AG04450 (cell line): ENCODE data around the gene RSRP1. TPM values are rescaled to one million over a fixed set of nuclear protein-coding genes. Genes with fewer than 3 reads are reported as not detected.

Experiments used
- CTCF ChIA-PET: fragments of 300-600, 350-600 bp; formaldehyde crosslinking; extraction: SDS; loops from one replicate; lab custom pipeline; 2022; ENCODE audit warnings: antibody characterized with exemption, inconsistent platforms; lab: Charles Lee
- POLR2A ChIA-PET: fragments of 350-600 bp; formaldehyde crosslinking; extraction: SDS; loops from one replicate; lab custom pipeline; 2021; ENCODE audit warnings: antibody characterized with exemption, inconsistent platforms; lab: Yijun Ruan, JAX
- DNase-seq: peaks from one replicate; pipeline ENCODE4 v3.0.0-alpha.2; 2011; ENCODE audit warnings: low read depth, low spot score
- H3K27ac ChIP-seq: one replicate; pipeline ENCODE4 v1.5.1; 2012; ENCODE audit warnings: low read depth, low read length, control low read depth
- H3K27me3 ChIP-seq: one replicate; pipeline ENCODE4 v1.6.0; 2012; ENCODE audit warnings: low read length; ENCODE audit not compliant: control insufficient read depth, insufficient read depth
- H3K4me3 ChIP-seq: 2 replicates; pipeline ENCODE4 v1.5.1; 2011; ENCODE audit warnings: mild to moderate bottlenecking, low read depth, low read length, control low read depth
- H3K9me3 ChIP-seq: 2 replicates; pipeline ENCODE4 v1.5.1; 2012; ENCODE audit warnings: low read length; ENCODE audit not compliant: control insufficient read depth, insufficient read depth
- CTCF ChIP-seq: IDR thresholded peaks from 2 replicates; pipeline ENCODE4 v1.5.1; 2011; ENCODE audit warnings: low read depth, low read length, control low read depth, inconsistent platforms
- polyA plus RNA-seq: library from polyadenylated mRNA; depleted of rRNA; stranded (reverse); fragments of >200 nt; gene quantifications from 2 replicates; pipeline ENCODE4 v1.2.3, GENCODE V29; 2011

Gene RSRP1
- polyA plus RNA-seq, 1 experiment, result 65.7 TPM

- CTCF ChIA-PET, result no interaction called here
- no peak for TF ChIP-seq CTCF
- Histone ChIP-seq H3K27me3 (no peaks in the 10 kb centered on the region), H3K4me3 (no peak overlapping the region), H3K9me3 (no peaks in the 10 kb centered on the region), H3K27ac (no peak overlapping the region)
- POLR2A ChIA-PET, result interaction anchor here (0.7 kb wide), 1 partner anchor 18 kb away, joined by 8 read pairs; no protein-coding TSS in a partner anchor
- no peak for DNase-seq
Observed at GRCh38 chr1:25220666-25221065, 26.6 kb downstream of the RSRP1 start.

- H3K27me3 ChIP-seq, result no peaks in the 10 kb centered on the region
- TF ChIP-seq CTCF, result no peak
- H3K9me3 ChIP-seq, result no peaks in the 10 kb centered on the region
- DNase-seq, result no peak
- no peak overlapping the region for H3K27ac ChIP-seq
- ChIA-PET POLR2A (no interaction called here), CTCF (interaction anchor here (1.1 kb wide), 1 partner anchor 14 kb away, joined by 6 read pairs; no protein-coding TSS in a partner anchor)
- H3K4me3 ChIP-seq, result no peak overlapping the region
Observed at GRCh38 chr1:25219661-25220251, 27.5 kb downstream of the RSRP1 start.

- CTCF ChIA-PET, result interaction anchor here (1.3 to 1.8 kb wide), 3 partner anchors 8 to 13 kb away, joined by 3 to 5 read pairs (median 4); no protein-coding TSS in a partner anchor
- TF ChIP-seq CTCF, result no peak
- POLR2A ChIA-PET, result no interaction called here
- Histone ChIP-seq H3K27me3 (no peaks in the 10 kb centered on the region), H3K4me3 (no peak overlapping the region), H3K27ac (no peak overlapping the region), H3K9me3 (no peaks in the 10 kb centered on the region)
- DNase-seq, result no peak
Observed at GRCh38 chr1:25217598-25218232, 29.5 kb downstream of the RSRP1 start.

- ChIA-PET CTCF (interaction anchor here (1.3 to 1.8 kb wide), 3 partner anchors 9 to 13 kb away, joined by 3 to 5 read pairs (median 4); no protein-coding TSS in a partner anchor), POLR2A (no interaction called here)
- no peak for TF ChIP-seq CTCF
- H3K4me3 ChIP-seq, result no peak overlapping the region
- no peak for DNase-seq
- peaks cover 5% of the 10 kb centered on the region for H3K27me3 ChIP-seq
- no peak overlapping the region for H3K27ac ChIP-seq
- no peaks in the 10 kb centered on the region for H3K9me3 ChIP-seq
Observed at GRCh38 chr1:25217015-25217414, 30.2 kb downstream of the RSRP1 start.

GRCh38 chr1:25216123-25216522 is 31.1 kb downstream of the RSRP1 start:
- CTCF ChIA-PET, result interaction anchor here (2.9 kb wide), 1 partner anchor 11 kb away, joined by 21 read pairs; no protein-coding TSS in a partner anchor

More at GRCh38 chr1:25216123-25216522, 31.1 kb downstream of the RSRP1 start:
- Histone ChIP-seq H3K9me3 (no peaks in the 10 kb centered on the region), H3K4me3 (no peak overlapping the region), H3K27me3 (peaks cover 5% of the 10 kb centered on the region), H3K27ac (no peak overlapping the region)
- TF ChIP-seq CTCF, result no peak
- no peak for DNase-seq
- POLR2A ChIA-PET, result no interaction called here
